Activated CD8-positive, alpha-beta T cell treated with anti-CD3 and anti-CD28 coated beads for 36 hours (primary cell): ENCODE data around the gene SDC1. TPM values are rescaled to one million over a fixed set of nuclear protein-coding genes. Genes with fewer than 3 reads are reported as not detected.

Experiments used
- ATAC-seq: fragments of 200-7000 bp; cut with Tn5 transposase; one replicate; pipeline ENCODE4 v1.10.0; 2021; ENCODE audit warnings: mild to moderate bottlenecking, moderate library complexity
- CTCF ChIA-PET: fragments of 350-600 bp; sonication (Branson Sonifier 250); formaldehyde crosslinking; loops from one replicate; lab custom pipeline; 2021; ENCODE audit warnings: antibody characterized with exemption; lab: Charles Lee
- POLR2A ChIA-PET: fragments of 350-600 bp; sonication (Branson Sonifier 250); formaldehyde crosslinking; loops from one replicate; lab custom pipeline; 2021; ENCODE audit warnings: antibody characterized with exemption; lab: Charles Lee
- DNase-seq: peaks from one replicate; pipeline ENCODE4 v3.0.0-alpha.2; 2020
- H3K27ac Mint-ChIP-seq: one replicate; pipeline ENCODE4 v1.8.0; 2021; ENCODE audit warnings: mild to moderate bottlenecking, mixed read lengths
- H3K27me3 Mint-ChIP-seq: one replicate; pipeline ENCODE4 v1.8.0; 2021; ENCODE audit warnings: mixed read lengths
- H3K36me3 Mint-ChIP-seq: one replicate; pipeline ENCODE4 v1.8.0; 2021; ENCODE audit warnings: low read depth, mixed read lengths
- H3K4me1 Mint-ChIP-seq: one replicate; pipeline ENCODE4 v1.8.0; 2021; ENCODE audit warnings: low read depth, mixed read lengths
- H3K4me3 Mint-ChIP-seq: one replicate; pipeline ENCODE4 v1.8.0; 2021; ENCODE audit warnings: mild to moderate bottlenecking, moderate library complexity, mixed read lengths
- H3K9me3 Mint-ChIP-seq: one replicate; pipeline ENCODE4 v1.8.0; 2021; ENCODE audit warnings: mixed read lengths
- CTCF ChIP-seq: fragments of 200-600 bp; IDR thresholded peaks from one replicate; pipeline ENCODE4 v1.8.0; 2022; ENCODE audit warnings: antibody characterized with exemption, mild to moderate bottlenecking
- intact Hi-C: fragments of 100-400 bp; cut with micrococcal nuclease; formaldehyde crosslinking; loops from one replicate; pipeline ENCODE4 v1.10.0; 2022
- total RNA-seq, 2 experiments: library from RNA; stranded (reverse); gene quantifications; one replicate each; pipeline ENCODE4 v1.2.3, GENCODE V29; 2021

Gene SDC1
- total RNA-seq, 2 experiments from 2014 or later: 0.11 to 0.14 TPM

- H3K9me3 Mint-ChIP-seq: no peaks in the 10 kb centered on the region
- no peak for ATAC-seq
- H3K4me3 Mint-ChIP-seq: no peak overlapping the region
- no peak for TF ChIP-seq CTCF
- no peaks in the 10 kb centered on the region for H3K36me3 Mint-ChIP-seq
- no peak for DNase-seq
- ChIA-PET POLR2A (no interaction called here), CTCF (interaction anchor here (1.0 to 1.3 kb wide), 2 partner anchors 11 to 17 kb away, joined by 3 read pairs; partner anchors contain the start of gene SDC1)
- no peak overlapping the region for H3K27ac Mint-ChIP-seq
- intact Hi-C loops: no loop called here
- no peaks in the 10 kb centered on the region for H3K4me1 Mint-ChIP-seq
- H3K27me3 Mint-ChIP-seq: peaks cover 3% of the 10 kb centered on the region
Observed at GRCh38 chr2:20214566-20215182, 10.3 kb downstream of the SDC1 start.

GRCh38 chr2:20213651-20214565 lies 11.0 kb downstream of the SDC1 start:
- Mint-ChIP-seq H3K27me3 (peaks cover 3% of the 10 kb centered on the region), H3K4me1 (no peaks in the 10 kb centered on the region), H3K36me3 (no peaks in the 10 kb centered on the region), H3K9me3 (no peaks in the 10 kb centered on the region), H3K27ac (no peak overlapping the region), H3K4me3 (no peak overlapping the region)
- ChIA-PET CTCF (interaction anchor here (1.0 to 1.3 kb wide), 2 partner anchors 11 to 18 kb away, joined by 3 read pairs; partner anchors contain the start of gene SDC1), POLR2A (interaction anchor here (0.6 kb wide), 1 partner anchor 969 kb away, joined by 4 read pairs; no protein-coding TSS in a partner anchor)
- intact Hi-C loops: no loop called here
- no peak for DNase-seq
- no peak for ATAC-seq
- no peak for TF ChIP-seq CTCF

GRCh38 chr2:20212871-20213503 lies 11.9 kb downstream of the SDC1 start:
- ATAC-seq: no peak
- Mint-ChIP-seq H3K27ac (no peak overlapping the region), H3K4me1 (no peaks in the 10 kb centered on the region), H3K9me3 (no peaks in the 10 kb centered on the region), H3K4me3 (no peak overlapping the region), H3K27me3 (no peaks in the 10 kb centered on the region), H3K36me3 (no peaks in the 10 kb centered on the region)
- CTCF ChIA-PET: no interaction called here
- no peak for TF ChIP-seq CTCF
- POLR2A ChIA-PET: interaction anchor here (0.6 kb wide), 1 partner anchor 968 kb away, joined by 4 read pairs; no protein-coding TSS in a partner anchor
- no peak for DNase-seq
- intact Hi-C loops: no loop called here

- H3K4me1 Mint-ChIP-seq: no peaks in the 10 kb centered on the region
- no peaks in the 10 kb centered on the region for H3K27me3 Mint-ChIP-seq
- H3K36me3 Mint-ChIP-seq: no peaks in the 10 kb centered on the region
- ATAC-seq (no peak), DNase-seq (peak; percentile 5)
- H3K4me3 Mint-ChIP-seq: no peak overlapping the region
- no peak for TF ChIP-seq CTCF
- POLR2A ChIA-PET: no interaction called here
- no peak overlapping the region for H3K27ac Mint-ChIP-seq
- intact Hi-C loops: no loop called here
- H3K9me3 Mint-ChIP-seq: no peaks in the 10 kb centered on the region
- CTCF ChIA-PET: no interaction called here
Observed at GRCh38 chr2:20212459-20212870, 12.5 kb downstream of the SDC1 start.
